Choroid plexus epithelial cell (primary cell): Measurements from ENCODE around the gene BBLN.

Source experiments
- DNase-seq: peaks from one replicate; pipeline ENCODE4 v3.0.0-alpha.2; 2010; ENCODE audit warnings: low read depth
- H3K4me3 ChIP-seq: 2 replicates; pipeline ENCODE4 v1.5.1; 2011; ENCODE audit warnings: low read depth, mild to moderate bottlenecking, control low read depth, low read length, moderate library complexity
- TF ChIP-seq, protein P1 (sequence below): conservative IDR thresholded peaks from 2 replicates; pipeline ENCODE4 v1.5.1; 2011; ENCODE audit warnings: low read depth, mild to moderate bottlenecking, control low read depth, inconsistent platforms, low read length, moderate library complexity

Gene BBLN

GRCh38 chr9:128201441-128202369 lies 41.6 kb downstream of the BBLN start:
- TF ChIP-seq, protein P1, sequence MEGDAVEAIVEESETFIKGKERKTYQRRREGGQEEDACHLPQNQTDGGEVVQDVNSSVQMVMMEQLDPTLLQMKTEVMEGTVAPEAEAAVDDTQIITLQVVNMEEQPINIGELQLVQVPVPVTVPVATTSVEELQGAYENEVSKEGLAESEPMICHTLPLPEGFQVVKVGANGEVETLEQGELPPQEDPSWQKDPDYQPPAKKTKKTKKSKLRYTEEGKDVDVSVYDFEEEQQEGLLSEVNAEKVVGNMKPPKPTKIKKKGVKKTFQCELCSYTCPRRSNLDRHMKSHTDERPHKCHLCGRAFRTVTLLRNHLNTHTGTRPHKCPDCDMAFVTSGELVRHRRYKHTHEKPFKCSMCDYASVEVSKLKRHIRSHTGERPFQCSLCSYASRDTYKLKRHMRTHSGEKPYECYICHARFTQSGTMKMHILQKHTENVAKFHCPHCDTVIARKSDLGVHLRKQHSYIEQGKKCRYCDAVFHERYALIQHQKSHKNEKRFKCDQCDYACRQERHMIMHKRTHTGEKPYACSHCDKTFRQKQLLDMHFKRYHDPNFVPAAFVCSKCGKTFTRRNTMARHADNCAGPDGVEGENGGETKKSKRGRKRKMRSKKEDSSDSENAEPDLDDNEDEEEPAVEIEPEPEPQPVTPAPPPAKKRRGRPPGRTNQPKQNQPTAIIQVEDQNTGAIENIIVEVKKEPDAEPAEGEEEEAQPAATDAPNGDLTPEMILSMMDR, result no peak
- H3K4me3 ChIP-seq, result no peak overlapping the region
- peak; percentile 73 for DNase-seq

- TF ChIP-seq, protein P1, result no peak
- H3K4me3 ChIP-seq, result peak overlapping the region; percentile 30
- no peak for DNase-seq
Observed at GRCh38 chr9:128202648-128203023, 42.6 kb downstream of the BBLN start.

DNA sequence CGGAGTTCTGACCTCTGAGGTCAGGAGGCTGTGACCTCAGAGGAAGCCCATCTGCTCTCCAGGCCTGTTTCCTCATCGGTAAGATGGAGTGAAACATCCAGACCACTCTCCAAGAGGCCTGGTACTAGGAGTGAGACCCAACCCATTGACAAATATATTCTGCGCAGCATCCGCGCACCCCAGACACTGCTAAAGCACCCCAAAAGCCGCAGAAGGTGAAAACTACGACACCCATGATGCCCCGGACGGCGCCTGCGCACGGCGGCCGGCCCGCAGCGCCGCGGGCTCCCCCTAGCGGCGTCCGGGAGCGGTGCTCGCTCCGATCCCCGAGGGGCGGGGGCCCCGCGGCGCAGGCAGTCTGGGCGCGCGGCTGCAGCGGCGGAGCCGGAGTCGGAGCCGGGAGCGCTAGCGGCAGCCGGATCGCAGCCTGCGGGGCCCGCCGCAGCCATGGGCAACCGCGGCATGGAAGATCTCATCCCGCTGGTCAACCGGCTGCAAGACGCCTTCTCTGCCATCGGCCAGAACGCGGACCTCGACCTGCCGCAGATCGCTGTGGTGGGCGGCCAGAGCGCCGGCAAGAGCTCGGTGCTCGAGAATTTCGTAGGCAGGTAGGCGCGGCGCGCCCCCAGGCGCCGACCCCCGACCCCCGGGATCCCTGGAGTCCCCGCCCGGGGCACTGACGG lies 43.1 kb downstream of the BBLN start, which contains the start of gene DNM1:
Gene DNM1 (plus strand): TSS at position 356 of the 683 bp plus-strand sequence. CDS start 92 bp downstream, at position 448.
- H3K4me3 ChIP-seq, result peak within 1 kb of the TSS; percentile 71
- TF ChIP-seq, protein P1, result peak; percentile 39
- DNase-seq, result peak; percentile 61

- TF ChIP-seq, protein P1, result no peak
- H3K4me3 ChIP-seq, result peak overlapping the region; percentile 71
- no peak for DNase-seq
Observed at GRCh38 chr9:128203707-128204551, 43.9 kb downstream of the BBLN start.

DNA sequence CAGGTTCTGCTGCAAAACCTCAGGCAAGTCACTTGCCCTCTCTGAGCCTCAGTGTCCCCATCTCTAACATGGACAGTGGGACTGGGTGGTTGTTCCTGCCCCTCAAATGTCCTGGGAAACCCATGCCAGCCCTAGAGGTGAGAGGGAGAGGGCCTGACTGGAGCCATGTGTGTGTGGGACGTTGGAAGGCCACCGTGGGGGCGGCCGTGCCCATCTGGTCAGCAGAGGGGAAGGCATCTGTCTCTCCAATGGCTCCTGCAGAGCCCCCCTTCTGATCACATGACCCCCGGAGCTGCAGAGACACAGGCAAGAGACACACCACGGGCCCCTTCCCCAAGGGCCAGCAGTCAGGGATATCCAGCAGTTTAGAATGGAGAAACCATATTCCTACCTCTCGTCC lies 44.8 kb downstream of the BBLN start:
- DNase-seq, result no peak
- no peak overlapping the region for H3K4me3 ChIP-seq
- TF ChIP-seq, protein P1, result no peak

DNA sequence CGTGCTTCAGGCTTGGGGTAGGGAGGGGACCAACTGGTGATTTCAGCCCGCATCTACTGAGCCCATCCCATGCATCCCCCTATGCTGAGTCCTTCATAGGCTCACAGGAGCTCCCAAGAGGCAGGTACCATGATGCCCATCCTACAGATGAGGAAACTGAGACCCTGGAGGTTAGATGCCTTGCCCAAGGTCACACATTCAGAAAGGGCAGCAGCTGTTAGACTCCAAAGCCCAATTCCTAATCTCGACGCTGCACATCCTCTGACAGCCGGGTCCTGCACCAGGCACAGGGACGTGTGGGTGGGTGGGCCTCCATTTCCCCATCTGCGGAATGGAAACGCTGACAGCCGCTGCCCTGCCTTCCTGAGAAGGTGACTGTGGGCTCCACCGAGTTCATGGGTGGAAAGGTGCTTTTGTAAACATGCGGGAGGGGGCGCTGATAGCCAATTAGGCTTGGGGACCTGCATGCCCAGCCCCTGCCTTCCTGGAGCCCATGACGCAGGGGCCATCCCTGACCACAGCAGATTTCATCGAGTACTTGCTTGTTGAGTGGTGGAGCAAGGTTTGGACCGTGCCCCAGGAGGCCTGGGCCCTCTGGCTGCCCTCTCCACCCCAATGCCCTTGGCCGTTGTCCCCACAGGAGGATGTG lies 45.4 kb downstream of the BBLN start:
- TF ChIP-seq, protein P1, result no peak
- H3K4me3 ChIP-seq, result no peak overlapping the region
- DNase-seq, result no peak
